ENCODE results near the gene ANKMY2.

DNA sequence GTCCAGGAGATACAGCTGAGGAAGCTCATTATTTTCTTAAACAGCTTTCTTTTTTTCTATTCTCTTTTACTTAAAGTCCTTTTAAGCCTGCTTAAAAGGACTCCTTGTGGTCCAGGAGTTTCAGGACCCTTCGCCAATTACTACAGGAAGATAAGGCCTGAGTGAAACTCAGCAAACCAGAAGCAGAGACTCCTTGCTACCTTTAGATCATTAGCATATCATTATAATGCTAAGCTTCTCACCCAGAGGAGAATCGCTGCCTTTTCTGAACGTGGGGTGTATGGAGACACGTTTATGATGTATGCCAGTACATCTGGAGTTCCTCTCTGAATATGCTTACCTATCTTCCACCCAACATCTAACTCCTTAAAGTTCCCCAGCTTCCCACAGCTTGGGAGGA, 47.5 kb downstream of the ANKMY2 start:
- TF ChIP-seq, protein P1, sequence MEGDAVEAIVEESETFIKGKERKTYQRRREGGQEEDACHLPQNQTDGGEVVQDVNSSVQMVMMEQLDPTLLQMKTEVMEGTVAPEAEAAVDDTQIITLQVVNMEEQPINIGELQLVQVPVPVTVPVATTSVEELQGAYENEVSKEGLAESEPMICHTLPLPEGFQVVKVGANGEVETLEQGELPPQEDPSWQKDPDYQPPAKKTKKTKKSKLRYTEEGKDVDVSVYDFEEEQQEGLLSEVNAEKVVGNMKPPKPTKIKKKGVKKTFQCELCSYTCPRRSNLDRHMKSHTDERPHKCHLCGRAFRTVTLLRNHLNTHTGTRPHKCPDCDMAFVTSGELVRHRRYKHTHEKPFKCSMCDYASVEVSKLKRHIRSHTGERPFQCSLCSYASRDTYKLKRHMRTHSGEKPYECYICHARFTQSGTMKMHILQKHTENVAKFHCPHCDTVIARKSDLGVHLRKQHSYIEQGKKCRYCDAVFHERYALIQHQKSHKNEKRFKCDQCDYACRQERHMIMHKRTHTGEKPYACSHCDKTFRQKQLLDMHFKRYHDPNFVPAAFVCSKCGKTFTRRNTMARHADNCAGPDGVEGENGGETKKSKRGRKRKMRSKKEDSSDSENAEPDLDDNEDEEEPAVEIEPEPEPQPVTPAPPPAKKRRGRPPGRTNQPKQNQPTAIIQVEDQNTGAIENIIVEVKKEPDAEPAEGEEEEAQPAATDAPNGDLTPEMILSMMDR (IDR thresholded peaks at IDR 0.05): no peak
- no peak for TF ChIP-seq EZH2 (IDR thresholded peaks at IDR 0.05)
